K562 (cell line): ENCODE results near the gene ADTRP.

Source experiments
- CHD7 ChIP-seq: fragments of 200-600 bp; sonication (generic); IDR thresholded peaks from one replicate; pipeline ENCODE4 v1.6.1; 2012; ENCODE audit warnings: mild to moderate bottlenecking, low read depth, low read length, inconsistent platforms
- CREB1 ChIP-seq, 2 experiments: sonication (generic) in 1 of 2; formaldehyde crosslinking in 1 of 2; IDR thresholded peaks; 2 replicates each; pipeline versions ENCODE4 v1.6.1 to v1.8.0; 2012 to 2022; ENCODE audit warnings: inconsistent platforms in 1 of 2, mild to moderate bottlenecking in 1 of 2, missing genetic modification reagents in 1 of 2, moderate library complexity in 1 of 2
- CTCF ChIP-seq, 3 experiments: IDR thresholded peaks in 2 of 3; conservative IDR thresholded peaks in 1 of 3; 2 replicates each; pipeline ENCODE4 v1.5.1; 2011 to 2012; ENCODE audit warnings: low read length in 3 of 3, mild to moderate bottlenecking in 3 of 3, control low read depth in 2 of 3, improper control_type of control experiment in 1 of 3, inconsistent platforms in 1 of 3, low read depth in 1 of 3, mixed read lengths in 1 of 3, moderate library complexity in 1 of 3; ENCODE audit not compliant: insufficient read depth in 2 of 3
- MAX ChIP-seq: sonication (generic); formaldehyde crosslinking; IDR thresholded peaks from 2 replicates; pipeline ENCODE4 v1.9.0; 2022; ENCODE audit warnings: mild to moderate bottlenecking, missing genetic modification reagents
- POLR2A ChIP-seq: fragments of 450-650 bp; conservative IDR thresholded peaks from 2 replicates; pipeline ENCODE4 v1.6.1; 2016
- RBM22 ChIP-seq: fragments of 200-400 bp; formaldehyde crosslinking; IDR thresholded peaks from 2 replicates; pipeline ENCODE4 v1.6.1; 2018; ENCODE audit warnings: low read length, low read depth; ENCODE audit not compliant: poor library complexity, severe bottlenecking
- SIN3A ChIP-seq, 2 experiments: fragments of 150-350 bp in 1 of 2; IDR thresholded peaks; 2 replicates each; pipeline ENCODE4 v1.6.1; 2011 to 2016; ENCODE audit warnings: borderline replicate concordance in 2 of 2, low read depth in 2 of 2, low read length in 2 of 2, mild to moderate bottlenecking in 2 of 2, moderate library complexity in 2 of 2; ENCODE audit not compliant: control insufficient read depth in 1 of 2
- TCF15 ChIP-seq: fragments of 250-450 bp; sonication (Bioruptor Pico); IDR thresholded peaks from 2 replicates; pipeline ENCODE4 v1.8.0; 2022; ENCODE audit warnings: moderate library complexity, mild to moderate bottlenecking, inconsistent platforms
- TRIM25 ChIP-seq: fragments of 450-650 bp; IDR thresholded peaks from 2 replicates; pipeline ENCODE4 v1.7.0; 2016; ENCODE audit warnings: borderline replicate concordance
- UBTF ChIP-seq, 2 experiments: IDR thresholded peaks; 2 replicates each; pipeline ENCODE4 v1.6.1; 2012; ENCODE audit warnings: improper control_type of control experiment in 2 of 2, low read depth in 2 of 2, low read length in 2 of 2, borderline replicate concordance in 1 of 2
- ZNF12 ChIP-seq: sonication (generic); formaldehyde crosslinking; IDR thresholded peaks from 2 replicates; pipeline ENCODE4 v1.4.0; 2020; ENCODE audit warnings: mild to moderate bottlenecking, missing genetic modification reagents
- ZNF121 ChIP-seq: sonication (generic); formaldehyde crosslinking; conservative IDR thresholded peaks from 2 replicates; pipeline ENCODE4 v1.8.0; 2022; ENCODE audit warnings: missing genetic modification reagents
- ZNF551 ChIP-seq: fragments of 250-450 bp; sonication (Bioruptor Pico); IDR thresholded peaks from 2 replicates; pipeline ENCODE4 v1.5.0; 2021; ENCODE audit warnings: mild to moderate bottlenecking, moderate library complexity
- ZZZ3 ChIP-seq: fragments of 450-650 bp; IDR thresholded peaks from 2 replicates; pipeline ENCODE4 v1.6.1; 2016; ENCODE audit warnings: antibody characterized with exemption, mild to moderate bottlenecking, moderate library complexity

GRCh38 chr6:11672669-11673068 lies 105.9 kb downstream of the ADTRP start:
- TF ChIP-seq TRIM25 (no peak), UBTF (IDR thresholded peaks at IDR 0.05; ENCODE audit: borderline replicate concordance in 1 of 2, low read depth in 2 of 2, low read length in 2 of 2) (no peak), MAX (CRISPR knock-in tag) (no peak), POLR2A (no peak), CHD7 (no peak), RBM22 (no peak), SIN3A (IDR thresholded peaks at IDR 0.05; ENCODE audit: borderline replicate concordance in 2 of 2, control insufficient read depth in 1 of 2, low read depth in 2 of 2, low read length in 2 of 2) (no peak), ZNF121 (no peak), CREB1 (IDR thresholded peaks at IDR 0.05) (no peak), CREB1 (CRISPR knock-in tag; IDR thresholded peaks at IDR 0.05) (no peak), ZNF551 (CRISPR knock-in tag) (no peak), CTCF (IDR thresholded peaks at IDR 0.05 in 2 of 3, conservative IDR thresholded peaks at IDR 0.05 in 1 of 3; ENCODE audit: insufficient read depth in 2 of 3, low read depth in 1 of 3, low read length in 3 of 3) (no peak), ZZZ3 (no peak), TCF15 (no peak), ZNF12 (CRISPR knock-in tag) (no peak)
